ENCODE results near the gene LRG1. TPM values are rescaled to one million over a fixed set of nuclear protein-coding genes. Genes with fewer than 3 reads are reported as not detected.

LRG1 gene
- total RNA-seq, 1 experiment from 2014 or later: 0.08 TPM

GRCh38 chr19:4503825-4504170, 36.0 kb downstream of the LRG1 start:
- in situ Hi-C loops (cut with HindIII; ENCODE audit: low pct_unique_long_range_greater_than_20kb, low sequenced_read_pairs) (no loop called here), intact Hi-C loops (cut with micrococcal nuclease; ENCODE audit: unreplicated experiment) (no loop called here)
- BruUV-seq (replicated peaks): no TSS peak
- ATAC-seq (no peak), DNase-seq (ENCODE audit: low read depth, low spot score) (no peak)
- Histone ChIP-seq H3K27me3 (ENCODE audit: control insufficient read depth, insufficient read depth, low read length) (no peaks in the 10 kb centered on the region), H3K36me3 (ENCODE audit: control insufficient read depth, insufficient read depth, low read length) (no peaks in the 10 kb centered on the region), H3K4me3 (ENCODE audit: low read depth in 2 of 2, low read length in 2 of 2) (no peak overlapping the region), H3K9me3 (ENCODE audit: control insufficient read depth, insufficient read depth, low read depth, low read length) (no peaks in the 10 kb centered on the region), H3K27ac (ENCODE audit: low read length) (no peak overlapping the region), H3K4me1 (ENCODE audit: control insufficient read depth, insufficient read depth, low read length) (no peaks in the 10 kb centered on the region)
- POLR2A ChIA-PET: no interaction called here
- CTCF ChIA-PET: interaction anchor here (0.6 kb wide), 1 partner anchor 12 kb away, joined by 5 read pairs; no protein-coding TSS in a partner anchor
- TF ChIP-seq, protein P1, sequence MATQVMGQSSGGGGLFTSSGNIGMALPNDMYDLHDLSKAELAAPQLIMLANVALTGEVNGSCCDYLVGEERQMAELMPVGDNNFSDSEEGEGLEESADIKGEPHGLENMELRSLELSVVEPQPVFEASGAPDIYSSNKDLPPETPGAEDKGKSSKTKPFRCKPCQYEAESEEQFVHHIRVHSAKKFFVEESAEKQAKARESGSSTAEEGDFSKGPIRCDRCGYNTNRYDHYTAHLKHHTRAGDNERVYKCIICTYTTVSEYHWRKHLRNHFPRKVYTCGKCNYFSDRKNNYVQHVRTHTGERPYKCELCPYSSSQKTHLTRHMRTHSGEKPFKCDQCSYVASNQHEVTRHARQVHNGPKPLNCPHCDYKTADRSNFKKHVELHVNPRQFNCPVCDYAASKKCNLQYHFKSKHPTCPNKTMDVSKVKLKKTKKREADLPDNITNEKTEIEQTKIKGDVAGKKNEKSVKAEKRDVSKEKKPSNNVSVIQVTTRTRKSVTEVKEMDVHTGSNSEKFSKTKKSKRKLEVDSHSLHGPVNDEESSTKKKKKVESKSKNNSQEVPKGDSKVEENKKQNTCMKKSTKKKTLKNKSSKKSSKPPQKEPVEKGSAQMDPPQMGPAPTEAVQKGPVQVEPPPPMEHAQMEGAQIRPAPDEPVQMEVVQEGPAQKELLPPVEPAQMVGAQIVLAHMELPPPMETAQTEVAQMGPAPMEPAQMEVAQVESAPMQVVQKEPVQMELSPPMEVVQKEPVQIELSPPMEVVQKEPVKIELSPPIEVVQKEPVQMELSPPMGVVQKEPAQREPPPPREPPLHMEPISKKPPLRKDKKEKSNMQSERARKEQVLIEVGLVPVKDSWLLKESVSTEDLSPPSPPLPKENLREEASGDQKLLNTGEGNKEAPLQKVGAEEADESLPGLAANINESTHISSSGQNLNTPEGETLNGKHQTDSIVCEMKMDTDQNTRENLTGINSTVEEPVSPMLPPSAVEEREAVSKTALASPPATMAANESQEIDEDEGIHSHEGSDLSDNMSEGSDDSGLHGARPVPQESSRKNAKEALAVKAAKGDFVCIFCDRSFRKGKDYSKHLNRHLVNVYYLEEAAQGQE (IDR thresholded peaks at IDR 0.05; ENCODE audit: insufficient read depth in 1 of 2, low read depth in 2 of 2, low read length in 1 of 2): no peak

DNA sequence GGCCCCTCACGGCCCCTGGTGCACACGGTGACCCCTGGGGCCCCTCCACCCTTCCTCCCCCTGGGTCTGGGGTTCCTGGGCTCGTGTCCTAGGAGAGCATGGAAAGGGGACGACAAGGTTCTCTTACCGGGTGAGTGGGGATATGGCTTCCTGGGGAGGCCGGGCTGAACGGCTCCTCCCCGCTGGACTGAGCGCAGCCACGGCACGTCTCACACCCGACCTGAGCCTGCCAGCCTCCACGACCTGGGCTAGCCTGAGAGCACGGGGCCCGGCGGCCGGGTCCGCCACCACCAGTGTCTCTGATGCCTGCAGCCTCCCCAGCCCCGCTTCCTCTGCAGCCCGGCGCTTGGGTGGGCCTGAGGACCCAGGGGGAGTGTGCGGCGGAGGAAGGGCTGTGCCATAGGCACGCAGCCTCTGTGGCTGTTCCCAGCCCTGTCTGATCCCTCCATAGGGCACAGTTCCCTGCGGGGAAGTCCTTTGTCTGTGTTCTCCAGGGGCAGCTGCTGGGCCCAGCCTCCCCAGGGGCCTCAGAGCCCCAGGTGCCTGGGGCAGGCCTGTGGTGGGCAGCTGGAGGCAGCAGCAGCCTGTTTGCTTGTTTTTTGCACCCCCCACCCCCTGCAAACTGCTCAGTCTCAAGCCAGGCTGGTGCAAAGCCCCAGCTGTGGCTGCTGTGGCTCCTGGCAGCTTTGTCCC, 36.6 kb downstream of the LRG1 start:
- no peak for ATAC-seq
- ChIA-PET CTCF (no interaction called here), POLR2A (no interaction called here)
- no peaks in the 10 kb centered on the region for H3K4me1 ChIP-seq (ENCODE audit: control insufficient read depth, insufficient read depth, low read length)
- no TSS peak for BruUV-seq (replicated peaks)
- no peak overlapping the region for H3K27ac ChIP-seq (ENCODE audit: low read length)
- H3K9me3 ChIP-seq (ENCODE audit: control insufficient read depth, insufficient read depth, low read depth, low read length): no peaks in the 10 kb centered on the region
- TF ChIP-seq, protein P2, sequence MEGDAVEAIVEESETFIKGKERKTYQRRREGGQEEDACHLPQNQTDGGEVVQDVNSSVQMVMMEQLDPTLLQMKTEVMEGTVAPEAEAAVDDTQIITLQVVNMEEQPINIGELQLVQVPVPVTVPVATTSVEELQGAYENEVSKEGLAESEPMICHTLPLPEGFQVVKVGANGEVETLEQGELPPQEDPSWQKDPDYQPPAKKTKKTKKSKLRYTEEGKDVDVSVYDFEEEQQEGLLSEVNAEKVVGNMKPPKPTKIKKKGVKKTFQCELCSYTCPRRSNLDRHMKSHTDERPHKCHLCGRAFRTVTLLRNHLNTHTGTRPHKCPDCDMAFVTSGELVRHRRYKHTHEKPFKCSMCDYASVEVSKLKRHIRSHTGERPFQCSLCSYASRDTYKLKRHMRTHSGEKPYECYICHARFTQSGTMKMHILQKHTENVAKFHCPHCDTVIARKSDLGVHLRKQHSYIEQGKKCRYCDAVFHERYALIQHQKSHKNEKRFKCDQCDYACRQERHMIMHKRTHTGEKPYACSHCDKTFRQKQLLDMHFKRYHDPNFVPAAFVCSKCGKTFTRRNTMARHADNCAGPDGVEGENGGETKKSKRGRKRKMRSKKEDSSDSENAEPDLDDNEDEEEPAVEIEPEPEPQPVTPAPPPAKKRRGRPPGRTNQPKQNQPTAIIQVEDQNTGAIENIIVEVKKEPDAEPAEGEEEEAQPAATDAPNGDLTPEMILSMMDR (IDR thresholded peaks at IDR 0.05): no peak
- TF ChIP-seq TCF7L2 (IDR thresholded peaks at IDR 0.05; ENCODE audit: low read depth, low read length) (no peak), POLR2AphosphoS5 (IDR thresholded peaks at IDR 0.05; ENCODE audit: low read depth, low read length) (no peak), SIN3A (IDR thresholded peaks at IDR 0.05; ENCODE audit: borderline replicate concordance, insufficient read depth, low read depth, low read length) (no peak)
- TF ChIP-seq, protein P1 (IDR thresholded peaks at IDR 0.05; ENCODE audit: insufficient read depth in 1 of 2, low read depth in 2 of 2, low read length in 1 of 2): no peak
- no peaks in the 10 kb centered on the region for H3K36me3 ChIP-seq (ENCODE audit: control insufficient read depth, insufficient read depth, low read length)
- no peak overlapping the region for H3K4me3 ChIP-seq (ENCODE audit: low read depth in 2 of 2, low read length in 2 of 2)
- intact Hi-C loops (cut with micrococcal nuclease; ENCODE audit: unreplicated experiment): no loop called here
- DNase-seq (ENCODE audit: low read depth, low spot score): no peak
- H3K27me3 ChIP-seq (ENCODE audit: control insufficient read depth, insufficient read depth, low read length): no peaks in the 10 kb centered on the region
- in situ Hi-C loops (cut with HindIII; ENCODE audit: low pct_unique_long_range_greater_than_20kb, low sequenced_read_pairs): no loop called here
